LoVo (cell line): ENCODE data around the gene PTCD2.
"Not testable (repeated sequence)": the region's sequence is repeated elsewhere in the genome, so short reads cannot be mapped to it uniquely, and the experiment has no call there.

Experiments
- DNase-seq: peaks from one replicate; pipeline ENCODE4 v3.0.0-alpha.2; 2016; ENCODE audit warnings: low spot score

The PTCD2 gene

DNA sequence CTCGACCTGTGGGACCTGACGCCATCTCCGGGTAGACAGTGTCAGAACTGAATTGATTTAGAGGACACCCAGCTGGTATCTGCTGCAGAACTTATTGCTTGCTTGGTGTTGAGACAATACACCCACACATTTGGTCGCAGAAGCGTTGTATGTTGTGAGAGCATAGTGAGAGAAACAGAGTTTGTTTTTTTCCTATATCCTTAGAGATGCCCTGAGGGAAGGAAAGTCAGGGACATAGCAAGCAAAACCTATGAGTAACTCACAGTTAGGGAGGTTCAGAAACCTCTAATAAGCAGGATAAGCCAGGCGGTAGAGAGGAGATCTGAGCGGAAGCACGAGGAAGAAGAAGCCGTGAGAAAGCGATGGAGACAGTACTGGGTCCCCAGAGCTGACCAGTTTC, 59.8 kb downstream of the PTCD2 start:
- DNase-seq: no peak

DNA sequence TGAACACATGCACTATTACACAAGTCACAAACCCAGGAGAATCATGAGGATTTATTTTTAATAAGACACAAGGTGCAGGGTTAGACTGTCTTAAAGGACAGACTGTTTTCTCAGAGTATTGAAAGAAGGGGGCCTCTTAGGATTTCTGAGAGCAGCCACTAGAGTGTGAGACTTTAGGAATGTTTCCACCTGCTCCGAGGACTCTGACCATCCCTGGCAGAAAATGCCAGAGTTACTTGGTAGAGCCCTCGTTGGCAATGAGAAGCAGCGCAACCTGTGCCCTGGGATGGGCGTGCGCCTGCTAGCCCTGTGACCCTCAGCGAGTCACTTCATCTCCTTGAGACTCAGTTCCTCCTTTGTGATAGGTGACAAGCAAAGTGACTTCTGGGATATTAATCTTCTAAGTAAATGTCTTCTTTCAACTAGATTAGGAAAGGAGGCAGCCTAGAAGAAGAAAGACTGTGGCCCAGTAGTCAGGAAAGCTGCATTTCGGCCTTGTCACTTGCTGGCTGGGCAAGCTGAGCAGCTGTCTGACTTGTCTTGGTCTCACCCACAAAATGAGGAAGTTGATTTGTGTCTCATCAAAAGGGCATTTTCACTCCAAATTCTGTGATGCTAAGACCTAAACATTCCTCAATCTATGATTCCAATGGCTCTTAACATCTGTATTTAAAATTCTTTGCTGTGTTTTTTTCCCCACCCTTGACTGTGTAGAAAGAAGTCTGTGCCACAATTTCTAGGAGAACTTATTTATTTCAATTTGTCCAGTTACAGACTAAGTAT, 60.5 kb downstream of the PTCD2 start:
- no peak for DNase-seq

DNA sequence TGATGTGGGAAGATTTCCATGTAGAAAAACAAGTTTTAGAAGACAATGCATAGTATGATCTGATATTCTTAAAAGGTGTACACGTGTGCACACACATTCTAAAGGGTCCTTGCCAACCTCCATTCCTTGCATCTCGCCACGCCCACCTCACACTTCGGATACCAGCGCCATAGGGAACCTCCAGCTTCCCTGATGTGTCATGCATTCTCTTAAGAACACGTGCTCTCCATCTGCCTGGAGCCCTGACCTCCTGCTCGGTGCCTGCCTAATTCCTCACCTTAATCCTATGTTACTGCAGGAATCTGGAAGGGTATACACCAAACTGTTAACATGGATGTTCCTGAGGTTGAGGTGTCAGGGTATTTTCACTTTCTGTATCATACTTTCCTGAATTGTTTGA, 63.1 kb downstream of the PTCD2 start:
- peak; percentile 30 for DNase-seq

DNA sequence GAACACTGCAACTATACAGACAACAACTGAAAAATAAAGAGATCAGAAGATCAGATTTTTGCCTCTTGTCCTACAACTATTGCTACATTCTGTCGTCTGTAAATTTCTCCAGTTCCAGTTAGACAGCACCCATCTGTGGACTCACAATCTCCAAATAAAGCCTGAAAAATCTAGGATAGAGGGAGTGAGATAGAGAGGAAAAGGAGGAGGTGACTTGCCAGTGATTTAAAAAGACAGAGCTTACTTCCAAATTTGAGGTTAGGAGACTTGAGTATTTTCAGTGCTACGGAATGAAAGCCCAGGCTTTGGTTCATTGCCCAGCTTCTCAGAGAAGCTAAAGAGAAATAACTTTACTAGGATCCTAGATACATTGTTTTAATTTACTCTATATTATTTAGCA, 63.6 kb downstream of the PTCD2 start:
- DNase-seq: no peak

DNA sequence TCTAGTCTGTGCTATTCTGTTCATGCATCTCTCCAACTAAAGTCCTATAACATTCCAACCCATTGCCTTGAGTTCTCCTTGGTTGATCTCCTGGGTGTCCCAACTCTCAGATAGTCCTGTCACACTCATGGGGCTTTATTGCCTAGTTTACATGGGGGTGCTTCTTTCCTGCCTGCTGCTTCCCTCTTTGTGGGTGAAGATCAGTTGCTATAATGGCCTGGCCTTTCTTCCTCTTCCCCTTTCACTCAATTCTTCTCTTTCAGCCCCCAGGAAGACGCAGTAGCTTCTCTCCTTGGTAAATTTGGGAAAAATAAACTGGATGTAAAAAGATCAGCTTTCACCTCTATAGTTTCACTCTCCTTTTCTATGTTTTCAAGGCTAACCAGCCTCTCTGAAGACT, 66.5 kb downstream of the PTCD2 start:
- DNase-seq: no peak

DNA sequence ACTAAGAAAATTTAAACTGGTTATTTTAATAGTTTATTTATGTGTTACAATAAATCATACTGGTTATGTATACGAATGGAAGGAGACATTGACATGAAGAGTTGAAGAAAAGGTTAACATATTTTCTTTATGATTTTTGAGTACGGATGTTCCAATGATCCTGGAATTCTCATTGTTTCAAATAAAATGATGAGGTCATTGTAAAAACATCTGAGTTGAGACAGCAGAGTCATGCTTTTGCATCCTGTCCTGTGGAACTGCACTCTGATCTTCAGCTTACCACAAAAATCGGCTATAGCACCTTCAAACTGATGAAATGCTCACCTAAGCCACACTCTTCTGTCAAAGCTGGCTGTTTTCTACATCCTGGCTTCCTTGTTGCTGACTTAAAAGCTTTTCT, 67.8 kb downstream of the PTCD2 start:
- peak; percentile 21 for DNase-seq

DNA sequence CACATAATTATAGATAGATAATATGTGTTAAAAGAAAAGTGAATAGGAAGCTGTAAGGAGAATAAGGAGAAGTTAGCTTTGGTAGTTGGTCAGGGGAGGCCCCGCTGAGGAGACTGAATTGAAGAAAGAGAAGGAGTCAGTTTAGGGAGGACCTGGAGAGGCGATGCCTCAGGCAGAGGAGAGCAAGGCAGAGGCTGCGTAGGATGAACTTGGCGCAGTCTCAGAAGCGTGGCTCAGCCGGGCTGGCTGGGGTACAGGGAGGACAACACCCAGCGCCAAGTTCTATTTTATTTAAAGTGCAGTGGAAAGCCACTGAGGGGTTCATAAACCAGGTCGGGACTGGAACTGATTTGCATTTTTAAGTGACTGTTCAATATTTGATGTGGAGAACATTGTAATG, 68.5 kb downstream of the PTCD2 start:
- DNase-seq: no peak

DNA sequence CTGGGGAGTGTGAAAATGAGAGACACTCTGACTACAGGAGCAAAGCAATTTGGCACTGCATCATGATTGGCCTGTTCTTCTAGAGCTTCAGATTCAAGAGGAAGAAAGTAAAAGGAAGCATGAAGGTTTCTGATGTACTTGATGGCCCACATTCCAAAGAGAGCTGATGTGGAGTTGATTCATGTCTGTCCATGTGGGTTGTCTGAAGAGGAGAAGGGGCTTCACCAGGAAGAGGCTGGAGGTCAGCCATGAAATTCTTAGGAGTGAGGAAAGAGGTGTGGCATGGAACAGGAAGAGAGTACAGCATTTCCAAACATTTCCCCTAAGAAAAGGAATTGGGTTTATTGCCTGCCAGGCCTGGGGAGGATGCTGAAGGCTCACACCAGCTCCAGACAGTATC, 70.7 kb downstream of the PTCD2 start:
- DNase-seq: no peak

DNA sequence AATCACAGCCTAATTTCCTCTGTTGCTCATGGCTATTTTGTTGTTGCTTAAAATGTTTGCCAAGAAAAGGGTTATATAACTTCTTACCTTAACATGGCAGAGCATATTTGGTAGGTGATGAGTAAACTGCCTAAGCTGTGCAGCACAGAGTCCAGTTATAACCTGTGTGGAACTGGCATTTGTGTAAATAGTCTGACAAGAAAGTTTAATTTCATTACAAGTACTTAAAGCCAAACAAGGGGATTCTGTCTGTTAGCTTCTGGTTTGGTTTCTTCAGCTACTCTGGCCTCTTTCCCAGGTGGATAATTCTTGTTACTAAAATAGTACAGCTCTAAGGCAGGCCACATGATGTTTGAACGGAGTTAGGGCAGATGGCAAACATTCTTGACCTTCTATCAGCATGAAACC, 72.2 kb downstream of the PTCD2 start:
- no peak for DNase-seq

DNA sequence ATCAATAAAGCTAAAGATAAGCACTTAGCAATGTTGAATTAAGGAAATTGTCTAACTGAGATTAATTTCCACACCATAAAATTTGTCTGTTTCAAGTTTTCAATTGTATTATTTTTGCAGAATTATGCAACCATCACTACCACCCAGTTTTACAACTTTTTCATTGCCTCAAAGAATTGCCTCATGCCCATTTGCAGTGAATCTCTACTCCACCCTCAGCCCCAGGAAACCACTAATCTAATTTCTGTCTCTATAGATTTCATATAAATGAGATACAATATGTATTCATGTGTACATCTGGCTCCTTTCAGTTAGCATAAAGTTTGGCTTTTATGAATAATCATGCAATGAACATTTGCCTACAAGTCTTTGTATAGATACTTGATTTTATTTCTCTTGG, 72.9 kb downstream of the PTCD2 start:
- DNase-seq: no peak

DNA sequence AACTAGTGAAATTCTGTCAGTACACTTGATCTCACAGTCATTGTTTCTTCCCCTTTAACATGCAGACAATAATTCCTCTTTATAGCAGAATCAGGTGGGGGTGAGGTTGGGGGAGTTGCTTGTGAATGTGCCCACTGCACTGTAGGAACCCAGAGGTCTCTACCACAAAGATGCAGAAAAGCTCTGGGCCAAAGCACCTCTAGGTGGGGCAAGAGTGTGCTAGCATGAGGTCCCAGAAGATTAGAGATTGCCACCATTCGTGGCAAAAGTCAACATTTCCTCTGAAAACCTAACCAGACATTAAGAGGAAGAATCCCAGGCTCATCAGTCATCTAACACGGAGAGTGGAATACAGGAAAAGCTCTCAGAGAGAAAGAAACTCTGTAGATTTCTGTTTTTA, 74.5 kb downstream of the PTCD2 start:
- no peak for DNase-seq

DNA sequence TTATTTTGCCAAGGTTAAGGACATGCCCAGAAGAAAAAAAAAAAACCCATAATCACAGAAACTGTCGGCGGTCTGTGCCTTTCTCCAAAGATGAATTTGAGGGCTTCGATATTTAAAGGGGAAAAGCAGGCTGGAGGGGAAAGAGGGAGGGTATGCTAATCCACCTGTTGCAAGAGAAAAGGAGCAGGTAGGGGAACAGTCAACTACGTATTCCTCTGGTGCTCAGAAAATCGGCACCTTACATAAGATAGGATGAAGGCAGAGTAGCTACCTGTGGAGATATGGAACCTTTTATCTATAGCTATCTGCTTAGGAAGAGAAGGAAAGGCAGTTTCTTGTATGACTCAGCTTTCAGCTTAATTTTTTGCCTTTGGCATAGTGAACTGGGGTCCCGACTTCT, 77.7 kb downstream of the PTCD2 start:
- no peak for DNase-seq

DNA sequence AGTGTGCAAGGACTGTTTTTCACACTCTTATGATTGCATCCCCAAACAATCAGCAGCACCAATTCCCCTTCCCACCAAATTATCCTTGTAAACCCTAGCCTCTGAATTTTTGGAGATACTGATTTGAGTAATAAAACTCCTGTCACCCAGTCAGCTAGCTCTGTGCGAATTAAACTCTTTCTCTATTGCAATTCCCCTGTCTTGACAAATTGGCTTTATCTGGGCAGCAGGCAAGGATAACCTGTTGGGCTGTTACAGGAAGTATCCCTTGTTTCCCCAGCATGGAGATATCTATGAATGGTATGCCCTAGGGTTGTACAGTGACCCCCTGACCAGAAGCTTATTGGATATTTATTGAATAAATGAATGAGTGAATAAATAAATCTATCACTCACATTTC, 80.8 kb downstream of the PTCD2 start:
- DNase-seq: no peak

DNA sequence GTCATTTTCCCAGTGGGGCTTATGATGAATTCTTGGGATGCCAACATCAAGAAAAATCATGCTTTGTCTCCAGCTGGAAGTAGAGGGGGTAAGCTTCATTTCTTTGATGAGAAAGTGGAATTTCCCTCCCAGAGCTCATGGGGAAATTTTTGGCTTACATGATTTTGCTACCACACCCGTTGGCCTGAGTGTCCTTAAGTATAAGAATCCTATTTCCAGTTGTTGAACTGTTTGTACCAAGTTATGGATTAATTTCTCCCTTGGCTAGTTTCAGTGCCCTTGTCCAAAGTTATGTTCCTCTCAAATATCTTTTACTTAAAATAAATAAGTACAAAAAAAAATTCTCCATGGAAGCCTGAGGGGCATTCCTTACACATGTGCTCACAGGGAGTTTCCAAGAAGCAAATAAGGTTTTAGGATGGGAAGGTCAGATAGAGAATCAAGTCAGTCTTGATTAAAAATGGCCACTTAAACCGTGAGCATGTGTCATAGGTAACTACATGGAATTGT, 82.3 kb downstream of the PTCD2 start:
- DNase-seq: no peak

DNA sequence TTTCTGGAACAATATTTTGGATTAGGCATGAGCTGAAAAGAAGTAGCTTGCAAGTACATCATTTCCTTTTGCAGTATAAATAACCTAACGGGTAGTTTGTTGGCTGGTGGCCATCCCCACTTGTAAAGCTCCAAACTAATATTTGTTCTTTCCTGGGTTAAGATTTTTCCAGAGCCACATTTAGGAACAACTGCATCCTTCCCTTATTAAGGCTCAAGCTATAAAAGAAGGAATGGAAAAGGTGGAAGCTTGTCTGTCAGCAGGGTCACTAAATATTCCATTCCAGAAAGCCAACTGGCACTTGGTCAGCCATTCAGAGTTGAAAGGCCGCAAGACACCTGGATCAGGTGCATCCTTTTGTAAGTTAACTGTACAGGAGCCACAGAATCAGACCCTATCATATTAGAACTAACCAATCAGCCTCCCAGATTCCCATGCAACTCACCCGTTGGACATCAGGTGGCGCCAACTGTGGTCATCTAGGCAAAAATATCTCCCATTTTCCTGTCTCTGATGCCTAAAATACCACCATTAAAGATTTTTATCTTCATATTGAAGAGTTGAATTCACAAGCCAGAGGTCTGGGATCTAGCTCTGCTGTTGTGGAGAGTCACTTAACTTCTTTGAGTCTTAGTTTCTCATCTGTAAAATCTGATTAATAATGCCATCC, 82.9 kb downstream of the PTCD2 start:
- DNase-seq: no peak

DNA sequence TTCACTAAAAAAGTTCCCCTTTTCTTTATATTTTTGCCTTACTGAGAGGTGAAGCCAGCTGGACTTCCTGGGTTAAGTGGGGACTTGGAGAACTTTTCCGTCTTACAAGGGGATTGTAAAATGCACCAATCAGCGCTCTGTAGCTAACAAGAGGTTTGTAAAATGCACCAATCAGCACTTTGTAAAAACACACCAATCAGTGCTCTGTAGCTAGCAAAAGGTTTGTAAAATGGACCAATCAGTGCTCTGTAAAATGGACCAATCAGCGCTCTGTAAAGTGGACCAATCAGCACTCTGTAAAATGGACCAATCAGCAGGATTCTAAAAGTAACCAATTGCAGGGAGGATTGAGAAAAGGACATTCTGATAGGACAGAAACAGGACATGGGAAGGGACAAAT, 84.6 kb downstream of the PTCD2 start:
- DNase-seq: not testable (repeated sequence)

DNA sequence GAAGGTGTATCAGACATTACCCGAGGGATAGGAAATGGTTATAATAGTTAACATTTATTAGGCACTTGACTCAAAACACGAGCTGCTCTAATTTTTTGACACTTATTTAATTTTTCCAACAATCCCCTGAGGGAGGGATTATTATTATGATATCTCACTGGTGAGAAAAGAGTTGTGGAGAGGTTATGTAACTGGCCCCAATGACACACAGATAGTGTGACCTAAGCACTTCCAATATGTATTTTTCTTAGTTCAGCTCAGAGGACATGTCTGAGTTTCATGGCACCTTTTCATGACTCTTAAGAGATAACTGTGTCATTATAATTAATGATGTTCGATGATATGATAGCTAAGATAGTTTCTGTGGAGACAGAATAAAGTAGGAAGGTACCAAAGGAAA, 86.9 kb downstream of the PTCD2 start:
- no peak for DNase-seq

DNA sequence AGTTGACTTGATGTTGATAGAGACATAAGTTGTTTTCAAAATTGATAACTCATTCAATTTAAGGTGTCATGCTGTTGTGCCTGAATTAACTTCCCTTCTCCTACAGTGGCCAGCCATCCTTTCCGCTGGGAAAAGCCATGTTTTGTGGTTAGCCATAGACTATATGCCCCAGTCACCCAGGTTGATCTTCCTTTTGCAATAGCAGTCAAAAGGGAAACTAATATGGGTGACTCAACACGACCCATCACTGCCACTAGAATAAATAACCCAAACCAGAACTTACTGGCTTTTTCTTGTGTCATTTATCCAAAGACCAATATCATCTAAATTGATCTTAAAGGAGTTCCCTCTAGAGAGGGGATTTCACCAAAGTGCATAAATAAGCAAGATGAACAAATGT, 87.4 kb downstream of the PTCD2 start:
- no peak for DNase-seq

DNA sequence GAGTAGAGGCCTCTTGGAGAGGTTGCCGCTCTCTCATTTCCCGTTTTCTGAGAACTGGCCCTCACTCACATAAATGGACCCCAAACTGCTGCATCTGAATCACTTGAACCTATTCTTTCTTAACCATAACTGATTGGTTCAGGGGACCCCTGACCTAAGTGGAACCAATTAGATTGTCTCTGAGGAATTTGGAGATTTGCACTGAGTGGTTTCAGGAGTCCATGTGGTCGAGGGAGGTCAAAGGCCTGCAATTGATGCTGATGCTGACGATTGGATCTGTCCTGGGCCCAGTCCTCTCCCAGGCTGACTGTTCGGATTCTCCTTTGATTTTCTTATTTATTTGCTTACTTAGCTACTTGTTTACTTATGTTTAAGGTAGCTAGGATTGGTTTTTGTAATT, 88.0 kb downstream of the PTCD2 start:
- DNase-seq: no peak

DNA sequence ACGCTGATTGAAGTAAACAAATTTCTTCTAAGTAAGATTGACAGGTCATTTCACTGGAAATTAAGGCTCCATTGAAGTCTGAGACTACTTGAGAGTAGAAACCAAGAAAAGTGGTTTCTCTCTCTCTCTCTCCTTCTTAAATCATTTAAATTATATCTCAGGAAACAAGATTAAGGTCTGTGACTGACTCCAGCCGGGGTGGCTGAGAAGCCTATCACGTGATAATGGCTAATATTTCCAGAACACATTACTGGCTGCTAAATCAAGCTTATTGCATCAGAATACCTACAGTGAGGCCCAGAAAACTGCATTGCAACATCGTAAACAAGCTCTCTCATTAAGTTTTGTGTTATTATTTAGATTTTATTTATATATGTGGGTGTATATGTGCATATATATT, 88.4 kb downstream of the PTCD2 start:
- DNase-seq: no peak

DNA sequence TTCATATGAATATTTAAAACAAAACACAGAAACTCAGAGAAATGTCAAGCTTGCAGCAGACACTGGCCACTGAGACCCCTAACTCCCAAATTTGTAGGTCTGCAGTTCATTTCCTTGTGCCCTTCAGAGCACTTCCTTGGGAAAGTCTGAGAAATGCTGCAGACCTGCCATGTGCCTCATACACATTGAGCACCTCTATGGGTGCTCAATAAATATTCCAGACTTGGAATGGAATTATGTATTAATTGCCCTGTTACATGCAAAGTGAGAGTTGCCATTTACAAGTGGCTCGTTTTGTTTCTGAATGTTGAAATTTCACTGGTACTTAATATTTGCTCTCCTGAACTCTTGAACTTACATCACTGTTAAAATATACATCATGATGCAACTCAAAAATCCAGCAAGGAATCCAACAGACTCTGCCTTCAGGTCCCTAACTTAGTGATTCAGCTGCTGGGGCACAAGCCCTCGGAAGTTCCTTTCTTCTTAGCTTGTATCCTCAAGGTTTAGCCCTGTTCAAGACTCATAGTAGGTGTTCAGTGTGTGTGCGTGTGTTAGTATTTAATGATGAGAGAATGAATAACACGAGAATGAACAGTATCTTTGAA, 90.6 kb downstream of the PTCD2 start:
- DNase-seq: no peak

DNA sequence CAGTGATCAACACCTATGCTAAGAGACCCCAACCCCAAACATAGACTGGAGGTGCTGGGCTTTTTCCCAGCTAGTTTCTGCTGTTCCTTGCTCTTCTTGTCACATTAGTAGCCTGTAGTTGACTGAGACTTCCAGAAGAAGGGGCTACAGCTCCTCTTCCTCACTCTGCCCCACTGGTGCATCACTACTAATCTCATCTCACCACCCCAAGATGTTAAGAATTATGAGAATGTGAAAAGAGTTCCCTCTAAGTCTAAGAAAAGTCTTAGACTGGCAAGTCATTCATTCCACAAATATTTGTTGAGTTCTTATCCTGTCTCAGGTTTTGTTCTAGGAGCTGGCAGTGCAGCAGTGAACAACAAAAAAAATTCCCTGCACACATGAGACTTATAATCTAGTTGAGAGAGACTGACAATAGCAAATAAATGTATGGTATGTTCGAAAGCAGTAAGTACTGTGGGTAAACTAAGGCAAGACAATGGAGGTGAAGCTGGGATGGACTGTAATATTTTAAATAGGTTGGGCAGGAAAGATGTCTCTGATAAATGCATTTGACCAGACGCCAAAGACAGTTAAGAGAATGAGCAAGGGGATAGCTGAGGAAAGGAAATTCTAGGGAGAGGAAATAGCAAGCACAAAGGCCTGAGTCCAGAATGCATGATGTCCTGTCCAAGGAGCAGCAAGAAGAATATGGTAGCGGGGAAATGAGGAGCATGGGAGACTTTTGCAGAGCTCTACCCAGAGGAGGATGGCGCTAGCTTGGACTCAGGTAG, 92.3 kb downstream of the PTCD2 start:
- DNase-seq: no peak
